Coronary artery (tissue), 2 donors: ENCODE measurements around the gene COQ9.
"Not testable (repeated sequence)": the region's sequence is repeated elsewhere in the genome, so short reads cannot be mapped to it uniquely, and the experiment has no call there.

ENCODE experiments used
- DNase-seq: peaks from one replicate; pipeline ENCODE4 v3.0.0-alpha.2; 2017; ENCODE audit warnings: low spot score
- H3K27ac ChIP-seq, 2 donors: fragments of 200-600 bp; sonication (generic); one replicate each; pipeline ENCODE4 v1.5.1; 2016 to 2019
- H3K4me3 ChIP-seq: fragments of 200-600 bp; sonication (generic); 2 replicates; pipeline ENCODE4 v1.5.1; 2016; ENCODE audit warnings: mild to moderate bottlenecking, moderate library complexity
- CTCF ChIP-seq: fragments of 200-600 bp; sonication (generic); IDR thresholded peaks from one replicate; pipeline ENCODE4 v1.5.1; 2019; ENCODE audit warnings: antibody characterized with exemption

Gene COQ9

GRCh38 chr16:57447186-57447962 lies at the start of gene COQ9, which contains the start of gene CIAPIN1:
COQ9 (plus strand) TSS chr16:57447479; CDS start chr16:57447506, 27 bp downstream.
CIAPIN1 (minus strand) TSS chr16:57447385; CDS start chr16:57440928, 6,457 bp downstream.
- H3K27ac ChIP-seq, result peak within 1 kb of the TSS; percentile 88 to 89
- TF ChIP-seq CTCF, result no peak
- peak; percentile 94 for DNase-seq
- peak within 1 kb of the TSS; percentile 93 for H3K4me3 ChIP-seq

- not testable (repeated sequence) for DNase-seq, H3K27ac ChIP-seq, H3K4me3 ChIP-seq
Measured at GRCh38 chr16:57397493-57397892, 49.8 kb upstream of the COQ9 start.

- no peak for TF ChIP-seq CTCF
- Histone ChIP-seq H3K27ac (no peak overlapping the region), H3K4me3 (no peak overlapping the region)
- no peak for DNase-seq
Measured at GRCh38 chr16:57401943-57402640, 45.2 kb upstream of the COQ9 start.

GRCh38 chr16:57403965-57404817 lies 43.1 kb upstream of the COQ9 start, which contains the start of gene CCL17:
CCL17 (plus strand) TSS chr16:57404767; CDS start chr16:57413933, 9,166 bp downstream.
- DNase-seq, result no peak
- TF ChIP-seq CTCF, result no peak

GRCh38 chr16:57405097-57405496 lies 42.2 kb upstream of the COQ9 start:
- TF ChIP-seq CTCF, result no peak
- DNase-seq, result no peak
- Histone ChIP-seq H3K4me3 (no peak overlapping the region), H3K27ac (no peak overlapping the region)

More at GRCh38 chr16:57403965-57404817, 43.1 kb upstream of the COQ9 start, which contains the start of gene CCL17:
- Histone ChIP-seq H3K4me3 (no peak within 1 kb of the TSS), H3K27ac (no peak within 1 kb of the TSS)

GRCh38 chr16:57406881-57407280 lies 40.4 kb upstream of the COQ9 start:
- no peak overlapping the region for H3K4me3 ChIP-seq
- no peak for DNase-seq
- no peak for TF ChIP-seq CTCF

More at GRCh38 chr16:57406881-57407280, 40.4 kb upstream of the COQ9 start:
- H3K27ac ChIP-seq, result no peak overlapping the region
